NCI-H2107 treated with DMSO at 0.1 percent for 48 hours (cell line): ENCODE results near the gene WBP1L.
"Not testable (repeated sequence)": the region's sequence is repeated elsewhere in the genome, so short reads cannot be mapped to it uniquely, and the experiment has no call there.

Source experiments
- DNase-seq: peaks from one replicate; lab custom pipeline; 2025; ENCODE audit not compliant: unreplicated experiment; lab: John Stamatoyannopoulos, UW

The WBP1L gene

DNA sequence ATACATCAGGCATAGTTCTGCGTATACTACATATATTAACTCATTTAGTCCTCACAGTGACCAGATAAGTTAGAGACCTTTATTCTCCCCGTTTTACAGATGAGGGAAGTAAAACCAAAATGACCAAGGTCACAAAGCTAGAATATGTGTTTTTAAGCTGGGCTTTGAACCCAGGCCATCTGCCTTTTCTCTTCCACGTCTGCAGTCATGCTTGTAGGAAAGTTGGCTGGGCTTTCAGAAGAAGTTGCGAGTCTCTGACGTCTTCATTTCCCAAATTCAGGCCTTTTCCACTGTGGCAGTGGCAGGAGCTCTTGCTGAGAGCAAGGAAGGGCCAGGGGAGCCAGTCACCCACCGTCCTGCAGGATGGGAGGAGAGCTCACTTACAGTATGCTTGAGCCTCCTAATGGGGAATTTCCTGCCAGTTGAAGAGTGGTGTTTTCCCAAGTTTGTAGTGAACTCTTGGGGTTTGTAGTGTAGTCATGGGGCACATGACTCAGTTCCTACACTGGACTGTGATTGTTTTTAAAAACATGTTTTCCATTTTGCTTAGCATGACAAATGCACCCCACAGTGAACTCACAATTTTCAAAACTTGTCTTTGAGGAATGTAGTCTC, 59.3 kb downstream of the WBP1L start:
- no peak for DNase-seq

DNA sequence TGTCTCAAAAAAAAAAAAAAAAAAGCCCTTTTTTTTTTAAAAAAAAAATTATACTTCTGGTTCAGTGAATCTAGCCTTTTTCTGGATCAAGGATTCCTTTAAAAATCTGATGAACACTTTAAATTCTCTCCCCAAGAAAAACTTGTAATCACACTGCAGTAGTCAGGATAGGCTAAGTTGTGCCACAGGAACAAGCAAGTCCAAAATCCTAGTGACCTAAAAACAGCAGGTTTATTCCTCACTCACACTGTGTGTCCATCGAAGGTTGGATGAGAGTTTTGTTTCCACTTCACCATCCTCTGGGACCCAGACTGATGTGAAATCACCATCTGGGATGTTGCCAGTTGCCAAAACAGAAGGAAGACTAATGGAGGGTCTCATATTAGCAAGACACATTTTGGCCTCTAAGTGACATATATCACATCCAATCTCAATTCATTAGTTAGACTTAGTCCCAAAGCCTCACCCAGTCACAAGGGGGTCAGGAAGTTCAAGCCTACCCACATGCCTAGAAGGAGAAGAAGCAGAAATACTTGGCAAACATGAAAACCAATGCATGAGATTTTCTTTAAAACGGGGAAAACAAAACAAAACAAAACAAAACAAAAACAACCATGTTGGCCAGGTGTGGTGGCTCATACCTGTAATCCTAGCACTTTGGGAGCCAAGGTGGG, 60.8 kb downstream of the WBP1L start:
- no peak for DNase-seq

DNA sequence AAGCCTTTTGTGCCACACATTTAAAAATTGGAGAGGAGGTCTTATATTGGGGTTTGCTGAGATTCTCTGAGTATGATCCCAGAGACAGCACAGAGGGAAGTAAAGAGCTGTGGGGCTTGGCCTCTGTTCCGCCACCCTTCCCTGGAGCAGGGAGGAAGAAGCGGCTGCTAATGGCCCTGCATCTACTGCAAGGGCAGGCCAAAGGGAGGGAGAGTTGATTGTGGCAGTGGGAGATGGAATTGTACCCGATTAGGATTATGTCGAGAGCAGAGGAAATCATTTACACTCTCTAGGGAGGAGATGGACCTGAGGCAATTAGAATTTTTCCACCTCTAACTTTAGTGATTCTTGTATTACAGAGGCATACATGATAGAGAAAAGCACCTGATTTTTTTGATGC, 64.6 kb downstream of the WBP1L start:
- no peak for DNase-seq

- no peak for DNase-seq
Measured at GRCh38 chr10:102811346-102811745, 67.6 kb downstream of the WBP1L start.

- no peak for DNase-seq
Measured at GRCh38 chr10:102812231-102812876, 68.6 kb downstream of the WBP1L start.

DNA sequence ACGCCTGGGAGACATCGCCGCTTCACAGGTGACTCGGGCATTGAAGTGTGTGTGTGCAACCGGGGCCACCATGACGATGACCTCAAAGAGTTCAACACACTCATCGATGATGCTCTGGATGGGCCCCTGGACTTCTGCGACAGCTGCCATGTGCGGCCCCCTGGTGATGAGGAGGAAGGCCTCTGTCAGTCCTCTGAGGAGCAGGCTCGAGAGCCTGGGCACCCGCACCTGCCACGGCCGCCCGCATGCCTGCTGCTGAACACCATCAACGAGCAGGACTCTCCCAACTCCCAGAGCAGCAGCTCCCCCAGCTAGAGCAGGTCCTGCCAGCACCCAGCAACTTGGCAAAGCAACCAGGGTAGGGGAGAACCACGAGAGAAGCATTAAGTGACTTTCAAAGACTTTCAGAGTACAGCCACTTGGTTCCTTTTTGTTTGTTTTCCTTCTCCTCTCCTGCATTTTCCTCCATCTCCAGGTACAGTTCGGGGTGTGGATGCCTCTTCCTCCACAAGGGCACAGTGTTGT, 69.3 kb downstream of the WBP1L start:
- DNase-seq = no peak

- DNase-seq = no peak
Measured at GRCh38 chr10:102813734-102814452, 70.1 kb downstream of the WBP1L start.

- no peak for DNase-seq
Measured at GRCh38 chr10:102814453-102814871, 70.7 kb downstream of the WBP1L start.

GRCh38 chr10:102814873-102815661, 71.3 kb downstream of the WBP1L start:
- no peak for DNase-seq

DNA sequence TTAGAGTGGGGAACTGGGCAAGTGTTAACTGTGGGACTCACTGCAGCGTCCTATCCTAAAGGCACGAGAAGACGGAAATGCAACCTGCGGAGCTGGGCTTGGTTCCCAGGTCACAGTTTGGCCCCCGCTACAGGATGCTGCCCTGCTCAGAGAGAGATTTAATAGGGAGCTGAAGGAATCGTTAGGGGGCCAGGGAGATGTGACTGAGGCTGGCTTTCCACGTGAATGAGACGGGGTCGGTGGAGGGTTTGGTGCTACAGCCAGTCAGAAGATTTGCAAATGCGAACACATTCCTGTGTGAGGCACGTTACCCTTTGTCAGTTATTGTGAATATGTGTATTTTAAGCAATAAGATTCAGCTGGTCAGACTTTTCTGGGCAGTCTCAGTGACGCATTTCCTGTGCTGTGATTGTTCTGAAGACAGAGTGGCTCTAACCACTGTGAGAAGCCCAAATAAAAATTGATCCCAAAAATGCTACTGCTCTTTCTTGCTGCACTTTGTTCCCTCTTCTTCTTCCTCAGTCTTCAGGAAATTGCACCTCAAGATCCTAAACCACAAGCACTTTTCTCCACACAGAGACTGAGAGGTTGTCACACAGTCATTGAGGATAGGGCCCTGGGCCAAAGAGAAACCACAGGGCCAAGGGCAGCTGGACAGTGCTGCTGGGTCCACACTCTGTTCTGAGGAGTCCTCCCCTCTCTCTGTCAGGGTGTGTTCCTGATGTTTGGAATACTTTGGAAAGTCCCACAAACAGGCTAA, 72.2 kb downstream of the WBP1L start:
- no peak for DNase-seq

DNA sequence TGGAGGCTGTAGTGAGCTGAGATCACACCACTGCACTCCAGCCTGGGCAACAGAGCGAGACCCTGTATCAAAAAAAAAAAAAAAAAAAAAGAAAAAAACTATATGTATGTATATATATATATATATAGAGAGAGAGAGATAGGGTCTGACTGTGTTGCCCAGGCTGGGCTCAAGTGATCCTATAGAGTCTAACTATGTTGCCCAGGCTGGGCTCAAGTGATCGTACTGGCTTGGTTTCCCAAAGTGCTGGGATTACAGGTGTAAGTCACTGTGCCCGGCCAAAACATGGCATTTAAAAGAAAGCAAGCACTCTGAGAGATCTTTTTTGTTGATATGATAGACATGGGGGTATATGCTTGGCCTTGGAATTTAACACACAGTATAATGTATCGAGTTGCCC, 73.4 kb downstream of the WBP1L start:
- DNase-seq = no peak

DNA sequence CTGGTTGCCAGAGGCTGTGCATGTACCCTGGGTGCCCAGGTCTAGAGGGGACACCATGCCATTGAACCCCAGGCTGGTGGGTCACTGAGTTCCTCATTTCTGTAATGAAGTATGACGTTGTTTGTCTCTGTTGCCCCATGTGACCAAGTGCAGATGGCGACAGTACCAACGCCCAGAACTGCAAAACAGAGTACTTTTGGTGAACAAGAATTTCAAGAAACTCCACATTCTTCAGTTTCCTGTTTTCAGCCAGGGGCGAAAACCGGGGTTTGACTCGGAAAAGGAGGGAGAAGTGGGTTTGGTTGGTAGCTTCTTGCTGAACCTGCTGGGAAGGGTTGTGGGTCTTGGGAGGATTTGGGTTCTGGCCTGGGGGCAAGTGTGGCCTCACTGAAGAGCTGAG, 75.3 kb downstream of the WBP1L start:
- DNase-seq = no peak

DNA sequence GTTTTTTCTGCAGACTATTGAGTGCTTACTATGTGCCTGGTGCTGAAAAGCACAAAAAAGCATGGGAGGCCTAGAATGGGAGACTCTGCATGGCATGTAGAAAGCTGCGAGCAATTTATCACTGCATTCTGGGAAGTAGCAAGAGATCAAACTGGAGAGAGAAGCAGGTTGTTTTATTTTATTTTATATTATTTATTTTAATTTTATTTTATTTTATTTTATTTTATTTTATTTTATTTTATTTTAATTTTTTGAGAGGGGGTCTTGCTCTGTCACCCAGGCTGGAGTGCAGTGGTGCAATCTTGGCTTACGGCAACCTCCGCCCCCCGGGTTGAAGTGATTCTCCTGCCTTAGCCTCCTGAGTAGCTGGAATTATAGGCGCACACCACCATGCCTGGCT, 76.3 kb downstream of the WBP1L start:
- DNase-seq = not testable (repeated sequence)

DNA sequence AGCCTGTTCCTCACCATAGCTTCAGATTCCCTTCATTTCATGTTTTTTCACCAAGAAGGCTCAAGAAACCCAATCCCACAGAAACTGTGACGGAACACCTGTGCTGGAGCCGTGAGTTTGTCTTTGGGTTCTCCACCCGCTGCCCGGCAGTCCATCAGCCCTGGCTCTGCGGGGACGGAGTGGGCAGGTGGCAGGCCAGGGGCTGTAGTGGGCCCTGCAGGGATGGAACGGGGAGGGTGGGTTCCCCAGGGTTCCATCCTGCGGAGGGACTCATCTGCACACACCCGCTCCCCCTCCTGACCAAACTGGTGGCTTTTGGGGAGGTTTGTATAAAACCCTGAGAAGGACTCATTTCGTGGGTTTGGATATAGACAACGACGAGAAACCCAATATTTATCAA, 78.5 kb downstream of the WBP1L start:
- no peak for DNase-seq

DNA sequence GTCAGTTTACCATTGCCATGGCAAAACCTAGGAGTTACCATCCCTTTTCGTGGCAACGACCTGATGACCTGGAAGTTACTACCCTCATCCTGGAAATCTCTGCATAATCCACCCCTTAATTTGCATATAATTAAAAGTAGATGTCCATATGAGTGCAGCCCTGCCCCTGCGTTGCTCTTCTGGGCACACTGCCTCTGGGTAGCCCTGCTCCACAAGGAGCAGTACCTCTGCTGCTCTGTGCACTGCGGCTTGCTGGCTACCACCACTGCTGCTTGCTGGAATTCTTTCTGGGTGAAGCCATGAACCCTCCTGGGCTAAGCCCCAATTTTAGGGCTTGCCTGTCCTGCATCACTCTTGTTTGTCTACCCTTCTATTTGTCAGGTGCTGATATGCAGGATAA, 80.9 kb downstream of the WBP1L start:
- DNase-seq = no peak

GRCh38 chr10:102826148-102826796, 82.5 kb downstream of the WBP1L start:
- no peak for DNase-seq

DNA sequence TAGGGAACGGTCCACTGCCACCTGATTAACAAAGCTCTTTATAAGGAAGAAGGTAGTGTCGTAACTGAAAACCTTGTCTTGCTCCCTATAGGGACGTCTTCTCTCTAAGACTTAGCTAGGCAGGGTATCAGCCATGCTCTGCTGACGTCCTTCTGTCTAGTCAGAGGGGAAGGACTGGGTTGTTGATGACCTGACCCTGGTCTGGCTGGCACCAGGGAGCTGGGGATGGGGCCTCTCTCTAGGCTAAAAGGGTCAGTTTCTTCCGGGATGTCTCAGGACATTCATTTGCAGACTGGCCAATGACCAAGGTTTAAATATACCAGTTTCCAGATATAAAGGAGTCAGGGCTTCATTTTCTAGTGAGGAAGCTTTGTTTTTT, 83.8 kb downstream of the WBP1L start:
- no peak for DNase-seq

DNA sequence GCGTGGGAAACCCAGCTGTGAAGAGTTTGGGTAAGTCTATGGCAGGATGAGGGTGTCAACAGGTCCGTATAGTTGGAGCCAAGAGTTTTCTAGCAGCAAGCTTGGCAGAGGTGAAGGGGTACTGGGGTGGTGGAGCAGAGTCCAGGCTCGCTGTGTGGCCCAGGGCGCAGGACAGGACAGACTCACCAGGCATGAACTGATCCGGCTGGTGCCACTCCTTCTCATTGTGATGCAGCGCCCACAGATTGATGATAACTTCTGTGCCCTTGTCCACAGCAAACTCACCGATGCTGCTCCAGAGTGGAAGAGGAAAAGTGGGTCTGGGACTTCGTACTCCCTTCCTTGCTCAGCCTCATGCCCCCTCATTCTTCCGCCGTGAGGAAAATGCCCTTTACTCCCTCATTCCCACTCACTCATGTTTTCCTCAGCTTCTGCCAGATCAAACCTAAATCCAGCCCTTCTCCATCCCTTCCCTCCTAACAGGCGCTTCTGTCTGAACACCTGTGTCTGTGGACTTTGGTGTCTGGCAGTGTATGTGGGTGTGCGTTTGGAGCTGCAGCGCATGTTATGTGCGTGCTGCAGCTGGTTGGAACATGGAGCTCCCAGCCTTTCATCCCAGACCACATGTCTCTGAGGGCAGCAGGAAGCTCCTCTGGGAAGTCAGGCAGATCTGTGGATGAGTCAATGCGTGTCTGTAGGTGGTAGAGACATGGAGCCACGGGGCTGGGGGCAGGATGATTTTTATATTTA, 87.7 kb downstream of the WBP1L start:
- no peak for DNase-seq

- DNase-seq = no peak
Measured at GRCh38 chr10:102832248-102832647, 88.5 kb downstream of the WBP1L start.
